H1 (cell line): ENCODE results near the gene DACT3. TPM values are rescaled to one million over a fixed set of nuclear protein-coding genes. Genes with fewer than 3 reads are reported as not detected.

Experiments used
- CTCF ChIA-PET: fragments of 300-600 bp; sonication (Branson Sonifier 250); formaldehyde crosslinking; loops from one replicate; lab custom pipeline; 2021; ENCODE audit not compliant: partially characterized antibody; lab: Charles Lee
- POLR2A ChIA-PET: fragments of 300-600 bp; sonication (Branson Sonifier 250); formaldehyde crosslinking; loops from one replicate; lab custom pipeline; 2021; ENCODE audit warnings: inconsistent platforms; ENCODE audit not compliant: partially characterized antibody; lab: Charles Lee
- DNase-seq, 2 experiments: peaks; one replicate each; pipeline versions ENCODE4 v3.0.0 to v3.0.0-alpha.2; 2010 to 2022; ENCODE audit warnings: low spot score in 2 of 2, low read depth in 1 of 2, mixed read lengths in 1 of 2
- FAIRE-seq: peaks from 2 replicates; lab custom pipeline; 2011; peaks lifted over from hg19 to GRCh38; lab: Jason Lieb, UNC
- H2AFZ ChIP-seq: 2 replicates; pipeline ENCODE4 v1.8.1; 2012; ENCODE audit warnings: low read length, inconsistent platforms
- H2AK5ac ChIP-seq: 2 replicates; pipeline ENCODE4 v1.6.1; 2013; ENCODE audit warnings: low read depth, low read length
- H2BK120ac ChIP-seq: replicated peaks from 2 replicates; pipeline ENCODE3; 2013; ENCODE audit warnings: low read depth, low read length, inconsistent platforms
- H2BK12ac ChIP-seq: 2 replicates; pipeline ENCODE4 v1.6.1; 2013; ENCODE audit warnings: low read depth, low read length
- H2BK15ac ChIP-seq: 2 replicates; pipeline ENCODE4 v1.6.1; 2013; ENCODE audit warnings: low read length
- H2BK20ac ChIP-seq: 2 replicates; pipeline ENCODE4 v1.6.1; 2013; ENCODE audit warnings: low read length
- H2BK5ac ChIP-seq: 2 replicates; pipeline ENCODE4 v1.6.1; 2013; ENCODE audit warnings: low read depth, low read length
- H3K14ac ChIP-seq: 2 replicates; pipeline ENCODE4 v1.6.1; 2013; ENCODE audit warnings: inconsistent platforms; ENCODE audit not compliant: insufficient read length
- H3K18ac ChIP-seq: 2 replicates; pipeline ENCODE4 v1.6.1; 2013; ENCODE audit warnings: low read length; ENCODE audit errors: extremely low read depth
- H3K23ac ChIP-seq: 2 replicates; pipeline ENCODE4 v1.6.1; 2013; ENCODE audit warnings: inconsistent platforms; ENCODE audit not compliant: insufficient read length
- H3K23me2 ChIP-seq: 2 replicates; pipeline ENCODE4 v1.6.1; 2013; ENCODE audit warnings: low read depth, low read length
- H3K27ac ChIP-seq: 2 replicates; pipeline ENCODE4 v1.6.1; 2011; ENCODE audit warnings: low read depth, low read length, inconsistent platforms
- H3K27me3 ChIP-seq, 4 experiments: replicated peaks in 1 of 4; 1 replicate in 1 of 4; 2 replicates in 3 of 4; pipeline versions ENCODE4 v1.6.1 to v1.8.1; 2011 to 2013; ENCODE audit warnings: low read length in 3 of 4, mild to moderate bottlenecking in 3 of 4, inconsistent platforms in 2 of 4, mixed read lengths in 2 of 4, moderate library complexity in 1 of 4; ENCODE audit not compliant: control insufficient read depth in 3 of 4, insufficient read depth in 3 of 4; ENCODE audit errors: extremely low read depth in 1 of 4
- H3K36me3 ChIP-seq, 4 experiments: 2 replicates each; pipeline versions ENCODE4 v1.6.1 to v1.8.1; 2011 to 2013; ENCODE audit warnings: mild to moderate bottlenecking in 4 of 4, low read length in 3 of 4, moderate library complexity in 2 of 4, control low read depth in 1 of 4, inconsistent platforms in 1 of 4; ENCODE audit not compliant: insufficient read depth in 4 of 4, control insufficient read depth in 2 of 4
- H3K4ac ChIP-seq: replicated peaks from 2 replicates; pipeline ENCODE3; 2013; ENCODE audit warnings: low read length, low read depth, mixed read lengths, inconsistent platforms; ENCODE audit not compliant: insufficient read length
- H3K4me1 ChIP-seq, 4 experiments: replicated peaks in 1 of 4; 1 replicate in 1 of 4; 2 replicates in 3 of 4; pipeline versions ENCODE4 v1.6.1 to v1.8.1; 2011 to 2013; ENCODE audit warnings: low read length in 3 of 4, inconsistent platforms in 2 of 4, mixed read lengths in 1 of 4; ENCODE audit not compliant: insufficient read depth in 4 of 4, control insufficient read depth in 3 of 4
- H3K4me2 ChIP-seq, 2 experiments: 2 replicates each; pipeline versions ENCODE4 v1.6.1 to v1.8.1; 2011 to 2013; ENCODE audit warnings: low read depth in 2 of 2, low read length in 2 of 2, control low read depth in 1 of 2, inconsistent platforms in 1 of 2, mild to moderate bottlenecking in 1 of 2; ENCODE audit not compliant: insufficient read depth in 1 of 2
- H3K4me3 ChIP-seq, 4 experiments: fragments of 200-600, 300-600 bp in 1 of 4; sonication (generic), shearing (Covaris generic), sonication (Bioruptor Twin) in 1 of 4; 2 replicates each; pipeline versions ENCODE4 v1.5.1 to v1.8.1; 2011 to 2016; ENCODE audit warnings: low read length in 4 of 4, low read depth in 3 of 4, control low read depth in 2 of 4, inconsistent platforms in 2 of 4, mild to moderate bottlenecking in 2 of 4, mixed read lengths in 1 of 4, moderate library complexity in 1 of 4; ENCODE audit not compliant: insufficient read depth in 2 of 4; ENCODE audit errors: extremely low read depth in 1 of 4
- H3K56ac ChIP-seq: replicated peaks from 2 replicates; pipeline ENCODE3; 2013; ENCODE audit warnings: low read depth, mild to moderate bottlenecking, mixed read lengths, low read length, inconsistent platforms; ENCODE audit not compliant: insufficient read length
- H3K79me1 ChIP-seq: 2 replicates; pipeline ENCODE4 v1.6.1; 2013; ENCODE audit warnings: low read depth, low read length, control low read depth
- H3K79me2 ChIP-seq, 2 experiments: 2 replicates each; pipeline versions ENCODE4 v1.6.1 to v1.8.1; 2012 to 2013; ENCODE audit warnings: low read length in 2 of 2, mild to moderate bottlenecking in 2 of 2, inconsistent platforms in 1 of 2; ENCODE audit not compliant: insufficient read depth in 2 of 2, control insufficient read depth in 1 of 2
- H3K9ac ChIP-seq, 4 experiments: replicated peaks in 1 of 4; 1 replicate in 1 of 4; 2 replicates in 3 of 4; pipeline versions ENCODE4 v1.6.1 to v1.8.1; 2011 to 2013; ENCODE audit warnings: low read depth in 3 of 4, low read length in 3 of 4, control low read depth in 2 of 4, mild to moderate bottlenecking in 2 of 4, moderate library complexity in 2 of 4, inconsistent platforms in 1 of 4; ENCODE audit errors: extremely low read depth in 1 of 4
- H3K9me3 ChIP-seq, 2 experiments: 2 replicates each; pipeline versions ENCODE4 v1.6.1 to v1.8.1; 2012 to 2013; ENCODE audit warnings: mild to moderate bottlenecking in 2 of 2, moderate library complexity in 2 of 2, control low read depth in 1 of 2, inconsistent platforms in 1 of 2, low read depth in 1 of 2, low read length in 1 of 2, mixed read lengths in 1 of 2; ENCODE audit not compliant: insufficient read depth in 2 of 2
- H4K20me1 ChIP-seq, 2 experiments: replicated peaks in 1 of 2; 2 replicates each; pipeline versions ENCODE3 to v1.8.1; 2011 to 2013; ENCODE audit warnings: inconsistent platforms in 2 of 2, low read length in 2 of 2, mild to moderate bottlenecking in 1 of 2; ENCODE audit not compliant: insufficient read depth in 2 of 2, control insufficient read depth in 1 of 2
- H4K5ac ChIP-seq: 2 replicates; pipeline ENCODE4 v1.6.1; 2013; ENCODE audit warnings: low read length, low read depth, mixed read lengths, inconsistent platforms; ENCODE audit not compliant: insufficient read length
- H4K8ac ChIP-seq: 2 replicates; pipeline ENCODE4 v1.8.0; 2013; ENCODE audit warnings: mild to moderate bottlenecking, moderate library complexity, low read length, inconsistent platforms; ENCODE audit not compliant: insufficient read depth; ENCODE audit errors: extremely low read depth
- H4K91ac ChIP-seq: replicated peaks from 2 replicates; pipeline ENCODE3; 2013; ENCODE audit warnings: low read length, mixed read lengths, inconsistent platforms; ENCODE audit not compliant: insufficient read length
- ATF2 ChIP-seq: IDR thresholded peaks from 2 replicates; pipeline ENCODE4 v1.6.1; 2012; ENCODE audit warnings: low read length, inconsistent platforms
- E2F6 ChIP-seq: IDR thresholded peaks from 2 replicates; pipeline ENCODE4 v1.6.1; 2012; ENCODE audit warnings: inconsistent platforms
- EP300 ChIP-seq, 2 experiments: IDR thresholded peaks; 1 replicate in 1 of 2; 2 replicates in 1 of 2; pipeline ENCODE4 v1.6.1; 2011 to 2012; ENCODE audit warnings: low read depth in 2 of 2, low read length in 2 of 2, mild to moderate bottlenecking in 2 of 2, borderline replicate concordance in 1 of 2, inconsistent platforms in 1 of 2, moderate library complexity in 1 of 2
- MAFK ChIP-seq: IDR thresholded peaks from 2 replicates; pipeline ENCODE4 v1.6.1; 2012; ENCODE audit warnings: low read depth, mild to moderate bottlenecking, improper control_type of control experiment, low read length
- PHF8 ChIP-seq: fragments of 200-600 bp; sonication (generic); conservative IDR thresholded peaks from 2 replicates; pipeline ENCODE4 v1.7.1; 2012; ENCODE audit warnings: low read depth, mild to moderate bottlenecking, inconsistent platforms, low read length, moderate library complexity
- RFX5 ChIP-seq: IDR thresholded peaks from 2 replicates; pipeline ENCODE4 v1.6.1; 2011; ENCODE audit warnings: low read depth, low read length, improper control_type of control experiment, borderline replicate concordance
- SIN3A ChIP-seq, 2 experiments: IDR thresholded peaks in 1 of 2; conservative IDR thresholded peaks in 1 of 2; 2 replicates each; pipeline ENCODE4 v1.6.1; 2011 to 2012; ENCODE audit warnings: low read length in 2 of 2, improper control_type of control experiment in 1 of 2, low read depth in 1 of 2, mild to moderate bottlenecking in 1 of 2
- TAF1 ChIP-seq: IDR thresholded peaks from 2 replicates; pipeline ENCODE4 v1.6.1; 2011; ENCODE audit warnings: mild to moderate bottlenecking, low read depth, low read length
- TBP ChIP-seq: IDR thresholded peaks from 2 replicates; pipeline ENCODE4 v1.6.1; 2011; ENCODE audit warnings: low read depth, low read length, improper control_type of control experiment
- TCF12 ChIP-seq: IDR thresholded peaks from 2 replicates; pipeline ENCODE4 v1.6.1; 2011; ENCODE audit warnings: low read depth, mild to moderate bottlenecking, low read length
- WGBS, 2 experiments: shearing (Covaris generic) in 1 of 2; methylation state at CpG; one replicate each; pipeline versions ENCODE4 v1.1.6 to v1.1.7; 2013 to 2015; ENCODE audit warnings: low lambda C conversion rate in 2 of 2, mixed read lengths in 2 of 2, inconsistent platforms in 1 of 2, low coverage in 1 of 2, missing lambda C conversion rate in 1 of 2; ENCODE audit not compliant: insufficient replicate concordance in 2 of 2, insufficient coverage in 1 of 2, insufficient read length in 1 of 2; ENCODE audit errors: extremely low coverage in 1 of 2, missing lambda C conversion rate in 1 of 2; 5-methylcytosine and 5-hydroxymethylcytosine counted together
- polyA plus RNA-seq, 7 experiments: library from polyadenylated mRNA; depleted of rRNA in 3 of 7; stranded (reverse) in 5 of 7; unstranded in 2 of 7; fragments of >200 nt in 5 of 7; fragments of 200-250 nt in 2 of 7; gene quantifications; 1 replicate in 5 of 7; 2 replicates in 1 of 7; 4 replicates in 1 of 7; pipeline versions ENCODE4 v1.2.1 to v1.2.3, GENCODE V29; 2011 to 2013; ENCODE audit warnings: missing spikeins in 2 of 7, mixed read lengths in 2 of 7
- total RNA-seq: library from RNA; stranded (reverse); fragmentation: NEBNext Ultra II Directional; extraction: Animal tissue kit (Norgen Biotek cat#: 25700); gene quantifications from 2 replicates; pipeline ENCODE4 v1.2.1, GENCODE V29; 2021

Gene DACT3
- total and polyA plus RNA-seq, 2 of the 8 experiments (the other 6 are each of a cell fraction or from before 2014, with no cell fraction given), result 1.8 to 2.0 TPM

GRCh38 chr19:46644720-46645119 lies 16.3 kb downstream of the DACT3 start:
- ChIA-PET CTCF (interaction anchor here (0.5 to 2.7 kb wide), 3 partner anchors 17 to 196 kb away, joined by 3 to 17 read pairs (median 3); partner anchors contain the start of gene DACT3), POLR2A (interaction anchor here (0.6 to 1.9 kb wide), 4 partner anchors 15 to 129 kb away, joined by 3 to 7 read pairs (median 3); no protein-coding TSS in a partner anchor)
- FAIRE-seq (no peak), DNase-seq (no peak)
- Histone ChIP-seq H3K4ac (no peak overlapping the region), H3K9ac (no peak overlapping the region), H3K23me2 (peaks cover 11% of the 10 kb centered on the region; the same call in 1 of the 2 replicates), H4K8ac (no peak overlapping the region), H2AFZ (no peak overlapping the region), H3K4me3 (no peak overlapping the region), H2BK15ac (no peak overlapping the region), H2BK20ac (no peak overlapping the region), H3K79me2 (no peaks in the 10 kb centered on the region), H4K91ac (no peak overlapping the region), H2BK120ac (no peak overlapping the region), H2BK12ac (no peak overlapping the region; the same call in 1 of the 2 replicates), H2AK5ac (no peak overlapping the region), H3K4me1 (peaks cover 0 to 4% (median 1%) of the 10 kb centered on the region in 4 experiments; a peak in 4 of 7 replicates), H3K18ac (no peak overlapping the region), H3K56ac (no peak overlapping the region), H3K27me3 (peaks cover 25 to 44% (median 40%) of the 10 kb centered on the region in 4 experiments), H3K23ac (no peak overlapping the region), H3K27ac (no peak overlapping the region), H3K9me3 (peaks cover 0 to 8% of the 10 kb centered on the region in 2 experiments; a peak in 1 of 4 replicates), H3K79me1 (no peaks in the 10 kb centered on the region), H3K36me3 (peaks cover 0 to 8% (median 0%) of the 10 kb centered on the region in 4 experiments; a peak in 1 of 8 replicates), H2BK5ac (no peak overlapping the region), H3K4me2 (no peak overlapping the region), H4K20me1 (no peaks in the 10 kb centered on the region), H3K14ac (no peak overlapping the region), H4K5ac (no peak overlapping the region)
- 79% methylated on average over 3 of the region's 3 CpGs; no CpG with 5 or more reads in 1 of the 2 experiments for WGBS, 2 experiments
- no peak for TF ChIP-seq TCF12
- no peak for TF ChIP-seq SIN3A (conservative IDR thresholded peaks at IDR 0.05 in 1 of 2, IDR thresholded peaks at IDR 0.05 in 1 of 2; ENCODE audit: low read depth in 1 of 2, low read length in 2 of 2)
- no peak for TF ChIP-seq TAF1
- no peak for TF ChIP-seq E2F6
- TF ChIP-seq TBP, result no peak
- no peak for TF ChIP-seq PHF8
- TF ChIP-seq MAFK, result no peak
- TF ChIP-seq RFX5, result no peak
- no peak for TF ChIP-seq ATF2
- no peak for TF ChIP-seq EP300 (IDR thresholded peaks at IDR 0.05; ENCODE audit: borderline replicate concordance in 1 of 2, low read depth in 2 of 2, low read length in 2 of 2)
